ENCODE results near the gene C1orf87.
"Not testable (repeated sequence)": the region's sequence is repeated elsewhere in the genome, so short reads cannot be mapped to it uniquely, and the experiment has no call there.

Gene C1orf87

DNA sequence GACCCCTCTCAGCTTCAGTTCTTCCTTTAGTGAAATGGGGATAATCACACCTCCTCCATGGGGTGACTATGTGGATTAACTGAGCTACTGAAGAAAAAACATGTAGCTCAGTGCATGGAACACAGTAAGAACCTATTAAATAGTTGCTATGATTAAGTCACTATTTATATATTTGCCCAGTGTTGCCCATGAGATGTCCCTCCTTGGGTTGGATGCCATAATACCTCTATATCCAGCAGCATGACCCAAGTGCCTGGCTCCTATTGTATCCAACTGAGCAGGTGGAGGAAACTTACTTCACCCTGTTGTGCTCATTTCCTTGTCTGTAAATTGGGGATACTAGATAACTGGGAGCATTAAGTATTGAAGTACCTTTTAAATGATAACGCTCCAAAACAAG lies 99.9 kb downstream of the C1orf87 start:
- Histone ChIP-seq H3K4me1 (peaks cover 0 to 12% (median 10%) of the 10 kb centered on the region in 4 donors), H3K36me3 (no peaks in the 10 kb centered on the region), H3K4me3 (no peak overlapping the region), H3K27ac (no peak overlapping the region), H3K27me3 (no peaks in the 10 kb centered on the region), H3K9me3 (no peaks in the 10 kb centered on the region)
- no peak for DNase-seq
- no peak for TF ChIP-seq CTCF (IDR thresholded peaks at IDR 0.05)
- intact Hi-C loops (cut with DNase I; ENCODE audit: low total_unique reads) = loop anchor here (5.0 to 10.0 kb wide), 2 partner anchors 151 to 1069 kb away; no protein-coding TSS in a partner anchor

GRCh38 chr1:59972216-59972927 lies 101.2 kb downstream of the C1orf87 start:
- intact Hi-C loops (cut with DNase I; ENCODE audit: low total_unique reads) = loop anchor here (5.0 to 10.0 kb wide), 2 partner anchors 152 to 1070 kb away; no protein-coding TSS in a partner anchor
- no peaks in the 10 kb centered on the region for H3K27me3 ChIP-seq
- no peak overlapping the region for H3K4me3 ChIP-seq
- no peaks in the 10 kb centered on the region for H3K9me3 ChIP-seq
- TF ChIP-seq CTCF (IDR thresholded peaks at IDR 0.05) = no peak
- H3K36me3 ChIP-seq = no peaks in the 10 kb centered on the region
- H3K4me1 ChIP-seq = peaks cover 0 to 12% (median 10%) of the 10 kb centered on the region in 4 donors
- no peak for DNase-seq
- H3K27ac ChIP-seq = no peak overlapping the region

DNA sequence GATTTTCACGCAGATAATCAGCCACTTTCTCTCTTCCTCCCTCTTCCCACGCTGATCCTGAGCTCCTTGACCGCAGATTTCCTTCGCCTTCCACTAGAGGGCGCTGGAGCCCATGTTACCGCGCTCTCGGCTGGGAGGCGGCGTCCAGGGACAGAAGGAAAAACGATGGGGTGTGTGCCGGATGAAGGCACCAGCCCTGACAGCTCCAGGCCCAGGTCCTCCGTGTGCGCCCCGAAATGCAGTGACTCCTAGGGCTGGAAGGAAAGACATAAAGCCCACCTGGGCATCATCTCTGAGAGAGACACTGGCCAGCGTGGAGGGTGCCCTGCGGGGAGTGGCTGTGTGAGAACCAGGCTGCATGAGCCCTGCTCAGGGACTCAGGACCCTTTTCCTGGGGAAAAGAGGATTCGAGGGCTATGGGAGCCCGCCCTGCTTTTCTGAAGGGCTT lies 102.1 kb downstream of the C1orf87 start:
- DNase-seq = peak; percentile 68 to 81
- H3K4me3 ChIP-seq = no peak overlapping the region
- H3K36me3 ChIP-seq = no peaks in the 10 kb centered on the region
- intact Hi-C loops (cut with DNase I; ENCODE audit: low total_unique reads) = loop anchor here (5.0 to 10.0 kb wide), 2 partner anchors 153 to 1071 kb away; no protein-coding TSS in a partner anchor
- no peaks in the 10 kb centered on the region for H3K27me3 ChIP-seq
- no peaks in the 10 kb centered on the region for H3K9me3 ChIP-seq
- peak; percentile 91 for TF ChIP-seq CTCF (IDR thresholded peaks at IDR 0.05)
- peaks cover 0 to 7% (median 5%) of the 10 kb centered on the region in 4 donors for H3K4me1 ChIP-seq
- no peak overlapping the region for H3K27ac ChIP-seq

DNA sequence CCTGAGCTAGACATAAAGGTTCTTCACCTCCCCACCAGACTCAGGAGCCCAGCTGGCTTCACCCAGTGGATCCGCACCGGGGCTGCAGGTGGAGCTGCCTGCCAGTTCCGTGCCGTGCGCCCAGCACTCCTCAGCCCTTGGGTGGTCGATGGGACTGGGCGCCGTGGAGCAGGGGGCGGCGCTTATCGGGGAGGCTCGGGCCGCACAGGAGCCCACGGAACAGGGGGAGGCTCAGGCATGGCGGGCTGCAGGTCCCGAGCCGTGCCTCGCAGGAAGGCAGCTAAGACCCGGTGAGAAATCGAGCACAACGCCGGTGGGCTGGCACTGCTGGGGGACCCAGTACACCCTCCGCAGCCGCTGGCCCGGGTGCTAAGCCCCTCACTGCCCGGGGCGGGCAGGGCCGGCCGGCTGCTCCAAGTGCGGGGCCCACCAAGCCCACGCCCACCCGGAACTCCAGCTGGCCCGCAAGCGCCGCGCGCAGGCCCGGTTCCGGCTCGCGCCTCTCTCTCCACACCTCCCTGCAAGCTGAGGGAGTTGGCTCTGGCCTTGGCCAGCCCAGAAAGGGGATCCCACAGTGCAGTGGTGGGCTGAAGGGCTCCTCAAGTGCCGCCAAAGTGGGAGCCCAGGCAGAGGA lies 103.9 kb downstream of the C1orf87 start:
- H3K4me3 ChIP-seq, DNase-seq, H3K36me3 ChIP-seq, H3K9me3 ChIP-seq, H3K27ac ChIP-seq, H3K27me3 ChIP-seq, H3K4me1 ChIP-seq: not testable (repeated sequence)
- intact Hi-C loops (cut with DNase I; ENCODE audit: low total_unique reads) = loop anchor here (5.0 to 10.0 kb wide), 3 partner anchors 155 to 1885 kb away; no protein-coding TSS in a partner anchor

GRCh38 chr1:59968746-59969145 lies 104.8 kb downstream of the C1orf87 start:
- not testable (repeated sequence) for H3K9me3 ChIP-seq, H3K4me1 ChIP-seq, H3K27ac ChIP-seq, H3K27me3 ChIP-seq, H3K4me3 ChIP-seq, H3K36me3 ChIP-seq, DNase-seq
- intact Hi-C loops (cut with DNase I; ENCODE audit: low total_unique reads) = loop anchor here (10.0 kb wide), 1 partner anchor 1886 kb away; no protein-coding TSS in a partner anchor

GRCh38 chr1:59967780-59968179 lies 105.8 kb downstream of the C1orf87 start:
- Histone ChIP-seq H3K4me3 (no peak overlapping the region), H3K36me3 (no peaks in the 10 kb centered on the region), H3K9me3 (no peaks in the 10 kb centered on the region), H3K27ac (no peak overlapping the region), H3K27me3 (no peaks in the 10 kb centered on the region), H3K4me1 (peaks cover 0 to 7% (median 4%) of the 10 kb centered on the region in 4 donors)
- no peak for DNase-seq
- intact Hi-C loops (cut with DNase I; ENCODE audit: low total_unique reads) = loop anchor here (10.0 kb wide), 1 partner anchor 1887 kb away; no protein-coding TSS in a partner anchor
- TF ChIP-seq CTCF (IDR thresholded peaks at IDR 0.05) = no peak
